ENCODE data around the gene UPF1. TPM values are rescaled to one million over a fixed set of nuclear protein-coding genes. Genes with fewer than 3 reads are reported as not detected.

Gene UPF1
- total RNA-seq, 1 donor from 2014 or later: 76.5 TPM

- Mint-ChIP-seq H3K4me3 (no peak overlapping the region), H3K27me3 (no peaks in the 10 kb centered on the region), H3K4me1 (ENCODE audit: unreplicated experiment) (no peaks in the 10 kb centered on the region), H3K9me3 (no peaks in the 10 kb centered on the region), H3K36me3 (peaks cover 7% of the 10 kb centered on the region), H3K27ac (peak overlapping the region; percentile 19)
- no peak for DNase-seq (ENCODE audit: extremely low spot score, unreplicated experiment)
- TF ChIP-seq CTCF (conservative IDR thresholded peaks at IDR 0.05): peak; percentile 54
These were observed 24.8 kb downstream of the UPF1 start for GRCh38 chr19:18856385-18857126.

GRCh38 chr19:18857223-18857622, 25.5 kb downstream of the UPF1 start:
- Mint-ChIP-seq H3K4me3 (no peak overlapping the region), H3K27me3 (no peaks in the 10 kb centered on the region), H3K36me3 (peaks cover 7% of the 10 kb centered on the region), H3K9me3 (no peaks in the 10 kb centered on the region), H3K27ac (no peak overlapping the region), H3K4me1 (ENCODE audit: unreplicated experiment) (no peaks in the 10 kb centered on the region)
- TF ChIP-seq CTCF (conservative IDR thresholded peaks at IDR 0.05): no peak
- DNase-seq (ENCODE audit: extremely low spot score, unreplicated experiment): no peak

- Mint-ChIP-seq H3K27ac (no peak overlapping the region), H3K4me1 (ENCODE audit: unreplicated experiment) (no peaks in the 10 kb centered on the region), H3K4me3 (no peak overlapping the region), H3K9me3 (no peaks in the 10 kb centered on the region), H3K27me3 (no peaks in the 10 kb centered on the region), H3K36me3 (no peaks in the 10 kb centered on the region)
- DNase-seq (ENCODE audit: extremely low spot score, unreplicated experiment): no peak
- no peak for TF ChIP-seq CTCF (conservative IDR thresholded peaks at IDR 0.05)
These were observed 27.3 kb downstream of the UPF1 start for GRCh38 chr19:18858906-18859646.

GRCh38 chr19:18859676-18860301, 28.0 kb downstream of the UPF1 start:
- no peaks in the 10 kb centered on the region for H3K4me1 Mint-ChIP-seq (ENCODE audit: unreplicated experiment)
- no peak overlapping the region for H3K4me3 Mint-ChIP-seq
- no peak overlapping the region for H3K27ac Mint-ChIP-seq
- no peaks in the 10 kb centered on the region for H3K27me3 Mint-ChIP-seq
- no peak for DNase-seq (ENCODE audit: extremely low spot score, unreplicated experiment)
- no peaks in the 10 kb centered on the region for H3K36me3 Mint-ChIP-seq
- TF ChIP-seq CTCF (conservative IDR thresholded peaks at IDR 0.05): no peak
- no peaks in the 10 kb centered on the region for H3K9me3 Mint-ChIP-seq

GRCh38 chr19:18860302-18860700, 28.5 kb downstream of the UPF1 start:
- H3K27me3 Mint-ChIP-seq: no peaks in the 10 kb centered on the region
- TF ChIP-seq CTCF (conservative IDR thresholded peaks at IDR 0.05): no peak
- H3K36me3 Mint-ChIP-seq: no peaks in the 10 kb centered on the region
- no peak overlapping the region for H3K4me3 Mint-ChIP-seq
- no peak overlapping the region for H3K27ac Mint-ChIP-seq
- H3K4me1 Mint-ChIP-seq (ENCODE audit: unreplicated experiment): no peaks in the 10 kb centered on the region
- DNase-seq (ENCODE audit: extremely low spot score, unreplicated experiment): no peak
- no peaks in the 10 kb centered on the region for H3K9me3 Mint-ChIP-seq

Measured in type B pancreatic cell (in vitro differentiated cells).